HG02973 (cell line): ENCODE measurements around the gene COL5A1.
"Not testable (repeated sequence)": the region's sequence is repeated elsewhere in the genome, so short reads cannot be mapped to it uniquely, and the experiment has no call there.

Experiments used
- ATAC-seq: cut with Tn5 transposase; IDR thresholded peaks from one replicate; pipeline ENCODE4 v1.9.1; 2021; ENCODE audit warnings: moderate library complexity; ENCODE audit not compliant: unreplicated experiment

COL5A1 gene

GRCh38 chr9:134676361-134676760 is 34.8 kb downstream of the COL5A1 start:
- ATAC-seq = no peak

- ATAC-seq = no peak
Observed at GRCh38 chr9:134676886-134677285, 35.3 kb downstream of the COL5A1 start.

GRCh38 chr9:134677743-134678142 is 36.1 kb downstream of the COL5A1 start:
- no peak for ATAC-seq

- ATAC-seq = no peak
Observed at GRCh38 chr9:134678206-134678605, 36.6 kb downstream of the COL5A1 start.

- ATAC-seq = no peak
Observed at GRCh38 chr9:134678666-134679443, 37.3 kb downstream of the COL5A1 start.

GRCh38 chr9:134679616-134680392 is 38.2 kb downstream of the COL5A1 start:
- no peak for ATAC-seq

GRCh38 chr9:134680393-134681060 is 38.9 kb downstream of the COL5A1 start:
- no peak for ATAC-seq

GRCh38 chr9:134681061-134681661 is 39.6 kb downstream of the COL5A1 start:
- ATAC-seq = no peak

GRCh38 chr9:134682026-134682425 is 40.4 kb downstream of the COL5A1 start:
- ATAC-seq = no peak

- no peak for ATAC-seq
Observed at GRCh38 chr9:134682651-134683364, 41.2 kb downstream of the COL5A1 start.

GRCh38 chr9:134683714-134684374 is 42.2 kb downstream of the COL5A1 start:
- no peak for ATAC-seq

GRCh38 chr9:134684375-134684723 is 42.7 kb downstream of the COL5A1 start:
- no peak for ATAC-seq

- ATAC-seq = not testable (repeated sequence)
Observed at GRCh38 chr9:134684941-134685340, 43.3 kb downstream of the COL5A1 start.

- ATAC-seq = no peak
Observed at GRCh38 chr9:134685784-134686183, 44.2 kb downstream of the COL5A1 start.

- no peak for ATAC-seq
Observed at GRCh38 chr9:134686896-134687295, 45.3 kb downstream of the COL5A1 start.

GRCh38 chr9:134687556-134687955 is 46.0 kb downstream of the COL5A1 start:
- no peak for ATAC-seq

GRCh38 chr9:134688231-134688630 is 46.6 kb downstream of the COL5A1 start:
- no peak for ATAC-seq

- ATAC-seq = no peak
Observed at GRCh38 chr9:134688661-134689320, 47.2 kb downstream of the COL5A1 start.

GRCh38 chr9:134689321-134690181 is 47.9 kb downstream of the COL5A1 start:
- no peak for ATAC-seq
